Measurements from ENCODE around the gene MBNL3.
"Not testable (repeated sequence)": the region's sequence is repeated elsewhere in the genome, so short reads cannot be mapped to it uniquely, and the experiment has no call there.

The MBNL3 gene

GRCh38 chrX:132452911-132453550 is 35.8 kb downstream of the MBNL3 start:
- TF ChIP-seq EZH2 (optimal IDR thresholded peaks at IDR 0.05; ENCODE audit: low read depth, low read length) (no peak), EZH2phosphoT487 (IDR thresholded peaks at IDR 0.05; ENCODE audit: low read length) (no peak), CTCF (IDR thresholded peaks at IDR 0.05; ENCODE audit: low read length) (no peak)
- Histone ChIP-seq H3K27ac (ENCODE audit: low read length) (no peak overlapping the region), H3K79me2 (ENCODE audit: low read length) (no peaks in the 10 kb centered on the region), H3K27me3 (replicated peaks; ENCODE audit: insufficient read depth, low read length) (no peaks in the 10 kb centered on the region), H3K9ac (ENCODE audit: low read length) (no peak overlapping the region), H3F3A (ENCODE audit: insufficient read depth, low read length) (no peaks in the 10 kb centered on the region), H3K9me2 (replicated peaks; ENCODE audit: insufficient read depth, low read length) (no peaks in the 10 kb centered on the region), H4K20me1 (ENCODE audit: insufficient read depth, low read length) (no peaks in the 10 kb centered on the region), H3K9me3 (replicated peaks; ENCODE audit: insufficient read depth, low read length) (no peaks in the 10 kb centered on the region), H3K4me1 (ENCODE audit: low read length) (no peaks in the 10 kb centered on the region), H2AFZ (ENCODE audit: low read length) (no peak overlapping the region), H3K4me3 (ENCODE audit: low read length) (no peak overlapping the region), H3K36me3 (replicated peaks; ENCODE audit: insufficient read depth, low read length) (no peaks in the 10 kb centered on the region), H3K4me2 (ENCODE audit: low read depth, low read length) (no peak overlapping the region)
- no peak for DNase-seq

- not testable (repeated sequence) for H3K4me2 ChIP-seq (ENCODE audit: low read depth, low read length); H3K79me2 ChIP-seq (ENCODE audit: low read length); H2AFZ ChIP-seq (ENCODE audit: low read length); H3K27me3 ChIP-seq (replicated peaks; ENCODE audit: insufficient read depth, low read length); H3K9me3 ChIP-seq (replicated peaks; ENCODE audit: insufficient read depth, low read length); DNase-seq; H3K27ac ChIP-seq (ENCODE audit: low read length); H3F3A ChIP-seq (ENCODE audit: insufficient read depth, low read length); H3K9me2 ChIP-seq (replicated peaks; ENCODE audit: insufficient read depth, low read length); H3K36me3 ChIP-seq (replicated peaks; ENCODE audit: insufficient read depth, low read length); H4K20me1 ChIP-seq (ENCODE audit: insufficient read depth, low read length); H3K9ac ChIP-seq (ENCODE audit: low read length); H3K4me3 ChIP-seq (ENCODE audit: low read length); H3K4me1 ChIP-seq (ENCODE audit: low read length)
Measured at GRCh38 chrX:132445909-132446308, 42.9 kb downstream of the MBNL3 start.

GRCh38 chrX:132444936-132445335 is 43.9 kb downstream of the MBNL3 start:
- Histone ChIP-seq H3K9me2 (replicated peaks; ENCODE audit: insufficient read depth, low read length) (no peaks in the 10 kb centered on the region), H3K27ac (ENCODE audit: low read length) (no peak overlapping the region), H3F3A (ENCODE audit: insufficient read depth, low read length) (no peaks in the 10 kb centered on the region), H3K4me2 (ENCODE audit: low read depth, low read length) (no peak overlapping the region), H4K20me1 (ENCODE audit: insufficient read depth, low read length) (no peaks in the 10 kb centered on the region), H3K9ac (ENCODE audit: low read length) (no peak overlapping the region), H2AFZ (ENCODE audit: low read length) (no peak overlapping the region), H3K4me1 (ENCODE audit: low read length) (no peaks in the 10 kb centered on the region), H3K27me3 (replicated peaks; ENCODE audit: insufficient read depth, low read length) (no peaks in the 10 kb centered on the region), H3K36me3 (replicated peaks; ENCODE audit: insufficient read depth, low read length) (no peaks in the 10 kb centered on the region), H3K9me3 (replicated peaks; ENCODE audit: insufficient read depth, low read length) (no peaks in the 10 kb centered on the region), H3K79me2 (ENCODE audit: low read length) (no peaks in the 10 kb centered on the region), H3K4me3 (ENCODE audit: low read length) (no peak overlapping the region)
- DNase-seq = no peak
- TF ChIP-seq EZH2 (optimal IDR thresholded peaks at IDR 0.05; ENCODE audit: low read depth, low read length) = no peak
- TF ChIP-seq CTCF (IDR thresholded peaks at IDR 0.05; ENCODE audit: low read length) = no peak
- no peak for TF ChIP-seq EZH2phosphoT487 (IDR thresholded peaks at IDR 0.05; ENCODE audit: low read length)

All from MM.1S (cell line).